ENCODE data around the gene TNFSF15. TPM values are rescaled to one million over a fixed set of nuclear protein-coding genes. Genes with fewer than 3 reads are reported as not detected.

Gene TNFSF15
- polyA plus RNA-seq, 5 donors = 11.8 to 22.6 (median 12.5) TPM

- no peak for DNase-seq
These were observed 21.9 kb upstream of the TNFSF15 start for GRCh38 chr9:114827641-114828302.

- DNase-seq = no peak
These were observed 20.6 kb upstream of the TNFSF15 start for GRCh38 chr9:114826431-114826830.

- no peak for DNase-seq
These were observed 19.4 kb upstream of the TNFSF15 start for GRCh38 chr9:114825126-114825795.

DNA sequence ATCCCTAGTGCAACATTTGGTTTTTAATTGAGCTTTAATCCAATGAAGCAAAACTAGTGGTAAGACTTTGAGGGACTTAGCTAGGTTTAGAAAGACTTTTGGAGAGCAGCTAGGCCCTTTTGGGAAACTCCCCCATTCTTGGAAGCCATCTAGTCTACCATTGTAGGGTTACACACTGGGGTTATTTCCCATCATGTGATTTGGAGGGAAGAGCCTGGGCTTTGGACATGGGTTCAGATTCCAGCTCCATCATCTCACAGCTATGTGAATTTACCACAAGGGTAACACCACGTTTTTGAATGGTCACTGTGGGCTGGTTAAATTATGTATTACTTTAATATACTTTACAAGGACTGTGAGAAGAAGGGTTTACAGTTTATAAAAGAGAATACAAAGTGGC, 18.3 kb upstream of the TNFSF15 start:
- DNase-seq = no peak

DNA sequence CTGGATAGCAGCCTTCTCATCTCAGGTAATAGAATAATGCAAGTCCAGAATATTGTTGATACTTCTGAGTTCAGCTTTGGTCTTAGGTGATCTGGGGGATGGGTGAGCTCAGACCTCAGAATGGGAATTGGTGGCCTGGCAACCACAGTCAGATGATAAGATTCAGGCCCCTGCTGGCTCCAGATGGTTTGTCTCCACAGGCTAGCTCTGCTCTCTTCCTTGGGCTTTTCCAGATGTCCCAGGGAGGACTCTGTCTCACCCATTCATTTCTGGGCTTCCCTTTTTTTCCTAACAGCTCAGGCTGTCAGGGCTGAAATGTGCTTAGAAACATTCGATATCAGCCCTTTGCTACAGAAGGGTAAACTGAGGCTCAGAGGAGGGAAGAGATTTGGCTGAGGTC, 17.6 kb upstream of the TNFSF15 start:
- DNase-seq = no peak

- no peak for DNase-seq
These were observed 16.9 kb upstream of the TNFSF15 start for GRCh38 chr9:114822708-114823107.

- no peak for DNase-seq
These were observed 15.1 kb upstream of the TNFSF15 start for GRCh38 chr9:114820776-114821501.

GRCh38 chr9:114818178-114818577, 12.3 kb upstream of the TNFSF15 start:
- no peak for DNase-seq

GRCh38 chr9:114813717-114814418, 8.0 kb upstream of the TNFSF15 start:
- no peak for DNase-seq

DNA sequence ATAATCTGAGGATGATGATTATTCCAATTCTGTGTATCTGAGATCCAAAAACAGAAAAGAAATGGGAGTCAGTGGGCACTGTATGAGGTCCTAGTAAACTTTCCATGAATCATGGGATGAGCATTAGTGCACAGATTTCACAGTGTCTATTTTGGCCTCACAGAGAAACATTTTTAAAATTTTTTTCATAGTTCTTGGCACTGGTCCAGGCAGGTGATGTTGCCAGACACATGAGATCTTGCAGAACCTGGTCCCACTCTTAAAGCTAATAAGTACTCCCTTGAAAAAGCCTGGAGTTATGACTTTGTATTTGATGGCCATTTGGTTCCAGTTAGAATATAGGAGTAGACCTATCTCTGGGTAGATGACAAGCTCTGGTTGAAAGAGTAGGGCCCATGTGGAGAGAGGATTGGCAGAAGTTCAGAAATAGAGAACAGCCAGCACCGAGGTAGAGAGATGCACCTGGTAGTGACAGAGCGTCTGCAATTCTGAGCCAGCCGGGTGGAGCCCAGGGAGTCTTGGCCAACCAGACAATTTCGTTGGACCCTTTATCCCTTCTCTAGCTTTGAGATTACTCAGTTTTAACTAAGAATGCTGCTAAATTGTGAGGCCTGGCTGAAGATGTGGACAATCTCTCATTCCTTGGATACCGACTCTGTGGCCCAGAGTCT, 6.3 kb upstream of the TNFSF15 start:
- DNase-seq = no peak

GRCh38 chr9:114811301-114811700, 5.5 kb upstream of the TNFSF15 start:
- DNase-seq = no peak

DNA sequence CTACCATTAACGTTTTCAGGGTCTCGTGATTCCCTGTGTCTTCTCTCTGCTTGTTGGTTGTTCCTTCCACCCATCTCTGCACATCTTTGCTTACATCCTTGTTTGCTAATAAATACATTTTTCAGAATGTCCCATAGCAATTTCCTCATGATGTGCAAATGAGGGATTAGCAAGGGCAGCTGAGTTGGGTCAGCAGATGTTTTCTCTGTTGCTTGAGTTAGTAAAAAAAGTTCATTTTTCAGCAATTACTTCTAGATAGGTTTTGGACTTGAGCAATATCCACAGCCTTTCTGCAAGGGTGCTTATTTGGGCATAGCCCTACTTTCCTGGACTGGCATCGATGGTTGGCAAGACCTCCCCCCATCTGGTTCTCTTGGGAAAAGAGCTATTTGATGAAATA, 4.8 kb upstream of the TNFSF15 start:
- DNase-seq = no peak

GRCh38 chr9:114806526-114806900, 674 bp upstream of the TNFSF15 start:
- no peak for DNase-seq

GRCh38 chr9:114804505-114804904, 1.3 kb downstream of the TNFSF15 start:
- DNase-seq = peak; percentile 66 to 69

GRCh38 chr9:114803479-114804265, 2.2 kb downstream of the TNFSF15 start:
- DNase-seq = peak; percentile 64 to 67

DNA sequence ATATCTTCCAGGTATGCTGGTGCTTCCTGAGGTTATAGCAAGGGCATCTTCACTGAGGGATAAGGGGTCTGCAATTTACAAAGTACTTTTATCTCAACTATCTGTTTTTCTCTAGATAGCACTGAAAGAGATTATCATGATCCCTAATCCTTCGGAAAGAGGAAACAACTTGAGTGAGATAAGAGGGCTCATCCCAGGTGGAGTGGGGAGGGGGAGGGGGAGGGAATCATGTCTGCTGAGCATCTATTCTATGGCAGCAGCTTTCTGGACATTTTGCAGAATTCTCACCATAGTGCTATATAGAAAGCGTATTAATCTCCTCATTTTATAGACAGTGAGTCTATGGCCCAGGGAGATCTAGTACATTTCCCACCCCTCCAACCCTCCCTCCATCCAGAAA, 5.9 kb downstream of the TNFSF15 start:
- no peak for DNase-seq

DNA sequence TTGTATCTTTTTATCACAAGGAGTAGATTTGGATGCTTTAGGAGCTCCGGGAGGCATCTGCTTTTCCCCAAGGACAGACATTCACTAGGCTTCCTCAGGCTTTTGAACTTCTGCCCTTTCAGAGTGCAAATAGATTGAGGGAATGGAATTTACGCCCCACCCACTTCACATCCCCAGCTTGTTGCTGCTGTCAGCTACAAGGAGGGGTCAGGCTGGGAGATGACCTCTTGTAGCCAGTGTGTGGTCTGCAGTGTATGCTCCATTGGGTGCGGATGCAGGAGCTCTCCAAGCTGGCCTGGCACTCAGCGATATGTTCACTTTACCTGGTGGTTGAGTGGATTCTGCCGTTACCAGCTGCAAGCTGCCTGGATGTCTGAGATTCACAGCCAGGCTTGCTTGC, 6.4 kb downstream of the TNFSF15 start:
- DNase-seq = no peak

DNA sequence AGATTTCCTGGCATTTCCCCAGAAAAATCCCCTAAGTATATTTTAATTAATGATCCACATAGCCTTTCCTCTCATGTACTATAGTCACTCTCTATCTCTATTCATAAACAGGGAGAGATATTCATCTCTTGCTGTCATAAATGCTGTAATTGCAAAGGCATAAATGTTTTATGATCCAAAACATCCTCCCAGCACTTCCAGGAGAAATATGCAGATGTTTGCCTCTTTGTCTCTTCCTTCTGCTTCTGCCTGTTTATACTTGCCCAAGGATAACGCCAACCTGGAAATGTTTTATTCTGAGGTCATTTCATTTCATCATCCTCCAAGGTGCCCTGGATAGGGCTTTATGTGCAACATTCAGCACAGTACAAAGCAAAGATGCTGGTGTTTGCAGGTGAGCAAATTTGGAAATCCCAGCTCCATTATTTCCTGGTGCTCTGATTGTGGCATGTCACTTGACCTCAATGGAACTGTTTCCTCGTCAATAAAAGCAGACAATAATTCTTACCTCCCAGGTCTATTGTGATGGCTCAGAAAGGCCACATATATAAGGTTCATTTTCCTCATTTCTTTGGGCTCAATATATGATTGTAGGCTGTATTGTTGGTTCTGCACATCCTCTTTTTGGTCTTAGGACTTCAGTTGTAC, 6.9 kb downstream of the TNFSF15 start:
- DNase-seq = no peak

DNA sequence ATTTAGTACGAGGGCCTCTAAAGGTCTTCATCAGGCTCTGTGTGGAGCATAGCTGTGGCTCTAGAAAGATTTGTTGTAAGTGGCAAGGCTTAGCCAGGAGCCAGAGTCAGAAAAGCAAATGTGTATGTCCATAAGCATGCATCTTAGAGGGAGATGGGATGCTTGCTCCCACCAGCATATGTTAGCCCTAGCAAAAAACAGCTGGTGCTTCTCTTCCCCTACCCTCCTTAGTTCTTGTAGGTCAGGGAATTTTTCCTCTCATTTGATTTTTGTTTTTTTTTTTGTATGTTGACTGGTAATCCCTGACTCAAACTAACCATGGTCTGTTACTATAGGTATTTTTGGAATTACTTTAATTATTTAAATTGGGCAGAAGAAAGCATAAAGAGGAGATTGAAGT, 7.7 kb downstream of the TNFSF15 start:
- DNase-seq = no peak

DNA sequence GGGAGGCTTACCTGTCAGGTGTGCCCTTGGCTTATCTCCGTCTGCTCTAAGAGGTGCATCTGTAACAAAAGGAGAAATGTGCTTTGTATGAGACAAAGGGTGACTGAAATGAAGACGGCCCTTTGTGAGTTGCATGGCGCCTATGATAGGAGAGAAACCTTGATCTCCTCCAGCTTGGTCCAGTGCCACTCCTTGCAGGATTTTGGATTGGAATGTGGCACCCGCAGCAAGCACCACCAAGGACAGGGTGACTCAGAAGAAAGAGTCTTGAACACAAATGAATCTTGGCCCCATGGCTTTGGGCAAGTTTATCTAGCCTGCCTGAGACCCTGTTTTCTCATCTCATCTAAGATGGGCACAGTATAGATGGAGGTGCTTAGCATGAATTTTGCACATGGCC, 13.4 kb downstream of the TNFSF15 start:
- DNase-seq = no peak

- no peak for DNase-seq
These were observed 14.1 kb downstream of the TNFSF15 start for GRCh38 chr9:114791736-114792135.
